ENCODE results near the gene BABAM2. TPM values are rescaled to one million over a fixed set of nuclear protein-coding genes. Genes with fewer than 3 reads are reported as not detected.

BABAM2 gene
- total and polyA plus RNA-seq, 10 of the 15 experiments (the other 5 are each of a cell fraction or from before 2014, with no cell fraction given), result 30.7 to 59.9 (median 44.5) TPM

DNA sequence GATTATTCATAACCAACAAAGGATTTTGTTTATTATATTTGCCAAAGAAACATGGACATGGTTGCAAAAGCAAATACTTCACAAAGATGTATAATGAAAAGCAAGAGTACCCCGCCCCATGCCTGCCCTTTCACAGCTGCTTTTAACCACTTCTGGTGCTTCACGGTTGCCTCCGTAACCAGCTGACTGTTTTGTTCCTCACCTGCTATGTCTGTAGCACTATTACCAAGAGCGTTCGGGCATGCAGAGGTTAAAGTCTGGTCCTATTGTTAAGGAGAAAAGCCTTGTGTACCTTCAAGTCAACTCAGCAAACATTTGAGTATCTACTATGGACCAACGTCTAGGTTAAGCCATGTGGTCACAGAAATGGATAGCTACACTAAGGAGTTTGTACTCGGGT is 386.9 kb downstream of the BABAM2 start:
- intact Hi-C loops (cut with micrococcal nuclease; ENCODE audit: unreplicated experiment), result no loop called here
- DNase-seq (ENCODE audit: low read depth, low spot score) (no peak), ATAC-seq (no peak), FAIRE-seq (no peak)
- ChIA-PET POLR2A (no interaction called here), RAD21 (ENCODE audit: unreplicated experiment) (no interaction called here), CTCF (no interaction called here), SMC1A (ENCODE audit: uncharacterized antibody, unreplicated experiment) (interaction anchor here (1.1 to 1.6 kb wide), 2 partner anchors 15 to 323 kb away, joined by 3 to 4 read pairs; no protein-coding TSS in a partner anchor)
- H3K27ac ChIP-seq (ENCODE audit: control insufficient read depth, insufficient read depth), result no peak overlapping the region
- no peaks in the 10 kb centered on the region for H3K79me2 ChIP-seq (ENCODE audit: control insufficient read depth, insufficient read depth, low read length)
- H3K9me3 ChIP-seq (replicated peaks; ENCODE audit: control insufficient read depth, insufficient read depth, low read length), result no peaks in the 10 kb centered on the region
- BruUV-seq (replicated peaks), result no TSS peak
- TF ChIP-seq ZBED1 (IDR thresholded peaks at IDR 0.05; ENCODE audit: borderline replicate concordance) (no peak), RCOR1 (conservative IDR thresholded peaks at IDR 0.05; ENCODE audit: low read depth, low read length) (no peak), MLLT1 (IDR thresholded peaks at IDR 0.05) (no peak), SMARCA5 (IDR thresholded peaks at IDR 0.05) (no peak), CBX3 (IDR thresholded peaks at IDR 0.05; ENCODE audit: borderline replicate concordance, low read depth) (no peak), TAF1 (IDR thresholded peaks at IDR 0.05; ENCODE audit: borderline replicate concordance, low read depth, low read length) (no peak)
- TF ChIP-seq, protein P1, sequence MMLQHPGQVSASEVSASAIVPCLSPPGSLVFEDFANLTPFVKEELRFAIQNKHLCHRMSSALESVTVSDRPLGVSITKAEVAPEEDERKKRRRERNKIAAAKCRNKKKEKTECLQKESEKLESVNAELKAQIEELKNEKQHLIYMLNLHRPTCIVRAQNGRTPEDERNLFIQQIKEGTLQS (IDR thresholded peaks at IDR 0.05; ENCODE audit: borderline replicate concordance, extremely low read depth, low read depth, low read length), result no peak
- no peak overlapping the region for H3K4me3 ChIP-seq
- no peaks in the 10 kb centered on the region for H4K20me1 ChIP-seq (ENCODE audit: control insufficient read depth, insufficient read depth)
- H3K36me3 ChIP-seq (ENCODE audit: control insufficient read depth in 2 of 2, insufficient read depth in 2 of 2, low read length in 1 of 2), result no peaks in the 10 kb centered on the region
- in situ Hi-C loops (cut with MboI), result no loop called here
- H3K9ac ChIP-seq (ENCODE audit: control insufficient read depth, insufficient read depth, low read length), result no peak overlapping the region
- no peaks in the 10 kb centered on the region for H3K27me3 ChIP-seq (replicated peaks in 1 of 2; ENCODE audit: control insufficient read depth in 2 of 2, insufficient read depth in 2 of 2, low read length in 1 of 2)
- H3K4me2 ChIP-seq (ENCODE audit: control insufficient read depth, insufficient read depth), result no peak overlapping the region
- 94% methylated on average over 7 of the region's 7 CpGs for WGBS (ENCODE audit: insufficient coverage, insufficient replicate concordance, low lambda C conversion rate, missing lambda C conversion rate)
- H2AFZ ChIP-seq (ENCODE audit: control insufficient read depth, low read depth, low read length), result no peak overlapping the region
- peaks cover 16% of the 10 kb centered on the region for H3K4me1 ChIP-seq (ENCODE audit: control insufficient read depth, insufficient read depth, low read length)
